ES-I3 (cell line): ENCODE measurements around the gene TMEM81.

ENCODE experiments used
- H3K36me3 ChIP-seq: 2 replicates; pipeline ENCODE4 v1.6.1; 2013; ENCODE audit warnings: mild to moderate bottlenecking, low read length, control low read depth, moderate library complexity; ENCODE audit not compliant: insufficient read depth
- H3K4me1 ChIP-seq: 2 replicates; pipeline ENCODE4 v1.6.1; 2013; ENCODE audit warnings: mild to moderate bottlenecking, control low read depth, low read length; ENCODE audit not compliant: insufficient read depth
- H3K9ac ChIP-seq: 2 replicates; pipeline ENCODE4 v1.6.1; 2013; ENCODE audit warnings: low read depth, mild to moderate bottlenecking, low read length, moderate library complexity
- H3K9me3 ChIP-seq: 2 replicates; pipeline ENCODE4 v1.6.1; 2013; ENCODE audit warnings: mild to moderate bottlenecking, low read length, moderate library complexity; ENCODE audit not compliant: control insufficient read depth, insufficient read depth

The TMEM81 gene

DNA sequence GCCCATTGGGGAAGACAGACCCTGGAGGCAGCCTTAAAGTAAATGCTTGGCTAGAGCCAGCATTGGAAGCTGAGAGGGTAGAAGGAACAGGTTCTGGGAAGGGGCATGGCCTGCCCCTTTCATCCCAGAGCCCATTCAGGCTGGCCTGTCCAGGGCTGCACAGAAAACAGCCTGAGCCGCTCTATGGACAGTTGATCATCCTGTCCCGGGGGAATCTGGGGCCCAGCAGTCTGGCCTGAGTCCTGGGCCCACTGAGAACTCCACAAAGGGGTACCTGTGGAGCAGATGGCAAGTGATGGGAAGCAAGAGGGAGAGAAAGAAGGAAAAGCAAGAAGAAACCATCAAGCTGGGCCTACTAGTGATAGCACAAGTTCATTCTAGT, 13.2 kb downstream of the TMEM81 start:
- Histone ChIP-seq H3K4me1 (no peaks in the 10 kb centered on the region; the same call in 1 of the 2 replicates), H3K9me3 (no peaks in the 10 kb centered on the region), H3K36me3 (no peaks in the 10 kb centered on the region), H3K9ac (no peak overlapping the region)

DNA sequence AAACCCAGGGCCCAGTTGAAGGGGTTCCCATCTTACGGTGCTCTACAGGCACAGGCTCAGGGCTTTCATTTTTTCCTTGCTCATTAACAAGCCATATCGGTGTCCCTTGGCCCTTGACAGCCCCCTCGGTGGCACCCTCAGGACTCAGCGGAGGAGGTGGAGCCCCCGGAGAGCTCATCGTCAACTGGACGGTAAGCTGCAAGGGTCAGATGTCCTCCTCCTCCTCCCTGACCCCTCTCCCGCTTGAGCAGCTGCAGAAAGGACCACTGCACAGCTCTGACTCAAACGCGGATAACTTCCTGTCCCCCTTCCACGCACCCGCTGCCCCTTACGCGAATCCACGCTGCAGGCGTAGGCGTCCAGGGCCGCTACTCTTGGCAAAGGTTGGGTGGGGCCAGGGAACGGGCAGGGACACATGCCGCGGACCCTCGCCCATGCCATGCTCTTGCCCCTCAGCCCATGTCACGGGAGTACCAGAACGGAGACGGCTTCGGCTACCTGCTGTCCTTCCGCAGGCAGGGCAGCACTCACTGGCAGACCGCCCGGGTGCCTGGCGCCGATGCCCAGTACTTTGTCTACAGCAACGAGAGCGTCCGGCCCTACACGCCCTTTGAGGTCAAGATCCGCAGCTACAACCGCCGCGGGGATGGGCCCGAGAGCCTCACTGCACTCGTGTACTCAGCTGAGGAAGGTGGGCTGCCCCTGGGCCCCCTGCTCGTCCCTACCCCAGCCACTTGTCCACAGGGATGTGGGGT, 14.7 kb downstream of the TMEM81 start:
- no peaks in the 10 kb centered on the region for H3K36me3 ChIP-seq
- H3K9ac ChIP-seq, result no peak overlapping the region
- no peaks in the 10 kb centered on the region for H3K9me3 ChIP-seq
- no peaks in the 10 kb centered on the region; the same call in 1 of the 2 replicates for H3K4me1 ChIP-seq

DNA sequence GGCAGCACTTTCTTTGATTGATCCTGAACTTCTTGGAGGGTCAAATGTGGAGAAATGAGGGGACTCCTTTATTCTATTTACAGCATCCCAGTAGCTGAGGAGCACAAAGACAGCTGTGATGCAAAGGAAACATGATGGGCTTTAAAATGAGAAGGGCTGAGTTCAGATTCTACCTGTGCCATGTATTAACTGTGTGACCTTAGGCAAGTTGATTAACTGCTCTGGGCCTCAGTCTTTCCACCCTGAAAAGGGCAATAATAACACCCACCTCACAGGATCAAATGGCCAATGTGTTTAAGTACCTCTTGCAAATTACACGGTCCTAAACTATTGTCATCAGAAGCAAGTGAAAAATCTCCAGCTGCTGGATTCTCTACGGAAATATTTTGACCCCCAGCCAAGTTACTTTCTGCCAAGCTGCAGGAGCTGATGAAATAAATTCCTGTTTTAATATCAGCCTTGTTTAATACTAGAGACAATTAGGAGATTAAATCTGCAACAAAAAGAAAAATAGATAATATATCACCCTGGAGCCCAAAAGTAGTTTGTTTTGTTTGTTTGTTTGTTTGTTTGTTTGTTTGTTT, 15.7 kb downstream of the TMEM81 start:
- Histone ChIP-seq H3K36me3 (no peaks in the 10 kb centered on the region), H3K9me3 (no peaks in the 10 kb centered on the region)

DNA sequence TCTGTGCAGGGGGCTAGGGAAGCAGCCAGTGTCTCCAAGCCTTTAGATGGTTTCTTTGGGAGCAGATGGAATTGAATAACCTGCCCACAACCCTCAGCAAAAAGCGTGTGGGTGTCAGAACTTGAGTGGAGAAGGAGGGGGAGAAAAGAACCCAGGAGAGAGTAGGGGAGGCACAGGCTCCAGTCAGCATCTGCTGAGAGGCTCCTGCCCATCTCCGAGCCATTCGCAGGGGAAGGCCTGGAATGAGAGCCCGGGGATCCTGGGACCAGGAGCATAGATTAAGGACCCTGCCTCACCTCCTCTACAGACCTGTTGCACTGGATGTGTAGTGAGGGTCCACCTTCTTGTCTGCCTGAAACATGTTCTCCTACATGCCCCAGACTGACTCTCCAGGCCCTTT, 16.3 kb downstream of the TMEM81 start:
- H3K36me3 ChIP-seq, result no peaks in the 10 kb centered on the region
- H3K9me3 ChIP-seq, result no peaks in the 10 kb centered on the region
- H3K4me1 ChIP-seq, result no peaks in the 10 kb centered on the region; the same call in 1 of the 2 replicates
- H3K9ac ChIP-seq, result no peak overlapping the region

More for the DNA sequence above, 15.7 kb downstream of the TMEM81 start:
- Histone ChIP-seq H3K4me1 (no peaks in the 10 kb centered on the region; the same call in 1 of the 2 replicates), H3K9ac (no peak overlapping the region)

GRCh38 chr1:205067031-205067430, 17.2 kb downstream of the TMEM81 start:
- Histone ChIP-seq H3K36me3 (no peaks in the 10 kb centered on the region), H3K9me3 (no peaks in the 10 kb centered on the region), H3K4me1 (no peaks in the 10 kb centered on the region; the same call in 1 of the 2 replicates), H3K9ac (no peak overlapping the region)

DNA sequence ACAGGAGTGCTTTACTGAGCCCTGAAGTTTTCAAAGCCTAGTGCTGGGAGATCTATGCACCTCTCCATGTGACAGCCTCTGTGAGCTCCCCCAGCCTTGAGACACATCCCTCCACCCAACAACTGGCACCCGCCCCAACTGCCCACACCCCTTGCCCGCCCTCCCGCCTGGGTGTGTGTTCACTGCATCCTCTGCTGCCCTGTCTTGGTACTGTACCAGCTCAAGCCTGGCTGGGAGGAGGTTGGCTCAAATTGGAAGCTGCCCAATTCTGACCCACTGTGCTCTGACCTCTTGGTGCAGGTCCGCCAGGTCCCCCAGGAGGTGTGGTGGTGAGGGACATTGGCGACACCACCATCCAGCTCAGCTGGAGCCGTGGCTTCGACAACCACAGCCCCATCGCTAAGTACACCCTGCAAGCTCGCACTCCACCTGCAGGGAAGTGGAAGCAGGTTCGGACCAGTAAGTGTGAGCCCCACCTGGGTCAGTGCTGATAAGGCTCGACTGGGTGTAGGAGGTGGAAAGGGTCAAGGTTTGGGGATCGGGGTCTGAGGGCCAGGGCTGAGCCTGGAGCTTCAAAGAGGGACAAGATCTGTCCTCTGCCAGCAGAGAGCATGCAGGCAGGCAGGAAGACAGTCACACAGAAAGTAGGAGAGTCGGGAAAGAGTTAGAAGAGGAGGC, 18.0 kb downstream of the TMEM81 start:
- peaks cover 2% of the 10 kb centered on the region; the same call in 1 of the 2 replicates for H3K4me1 ChIP-seq
- no peaks in the 10 kb centered on the region for H3K36me3 ChIP-seq
- H3K9ac ChIP-seq, result no peak overlapping the region
- no peaks in the 10 kb centered on the region for H3K9me3 ChIP-seq

- Histone ChIP-seq H3K9ac (no peak overlapping the region), H3K4me1 (peaks cover 3% of the 10 kb centered on the region; the same call in 1 of the 2 replicates), H3K36me3 (no peaks in the 10 kb centered on the region), H3K9me3 (no peaks in the 10 kb centered on the region)
These were observed 18.6 kb downstream of the TMEM81 start for GRCh38 chr1:205065666-205066065.

- H3K9ac ChIP-seq, result no peak overlapping the region
- no peaks in the 10 kb centered on the region for H3K9me3 ChIP-seq
- H3K4me1 ChIP-seq, result peaks cover 3% of the 10 kb centered on the region; the same call in 1 of the 2 replicates
- no peaks in the 10 kb centered on the region for H3K36me3 ChIP-seq
These were observed 19.4 kb downstream of the TMEM81 start for GRCh38 chr1:205064741-205065316.

GRCh38 chr1:205064301-205064700, 20.0 kb downstream of the TMEM81 start:
- Histone ChIP-seq H3K9me3 (no peaks in the 10 kb centered on the region), H3K36me3 (no peaks in the 10 kb centered on the region), H3K4me1 (peaks cover 3% of the 10 kb centered on the region; the same call in 1 of the 2 replicates), H3K9ac (no peak overlapping the region)

DNA sequence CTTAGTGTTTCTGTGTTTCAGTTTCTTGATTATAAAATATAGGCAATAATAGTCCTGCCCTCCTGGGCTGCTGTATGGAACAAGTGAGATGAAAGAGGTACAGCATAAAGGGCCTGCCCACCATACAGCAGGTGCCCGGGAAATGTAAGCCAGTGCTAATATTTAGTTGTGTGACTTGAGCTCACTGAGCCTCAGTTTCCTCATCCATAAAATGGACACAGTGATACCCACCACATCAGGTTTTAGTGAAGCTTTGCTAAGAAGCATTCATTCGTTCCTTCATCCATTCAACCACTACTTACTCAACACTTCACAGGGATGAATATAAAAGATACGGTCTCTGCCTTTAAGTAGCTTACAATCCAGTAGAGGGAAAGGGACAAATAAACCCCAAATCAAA, 21.4 kb downstream of the TMEM81 start:
- Histone ChIP-seq H3K9me3 (no peaks in the 10 kb centered on the region), H3K4me1 (peaks cover 3% of the 10 kb centered on the region; the same call in 1 of the 2 replicates), H3K36me3 (no peaks in the 10 kb centered on the region), H3K9ac (no peak overlapping the region)

GRCh38 chr1:205062319-205062718, 21.9 kb downstream of the TMEM81 start:
- no peak overlapping the region for H3K9ac ChIP-seq
- peaks cover 3% of the 10 kb centered on the region; the same call in 1 of the 2 replicates for H3K4me1 ChIP-seq
- H3K9me3 ChIP-seq, result no peaks in the 10 kb centered on the region
- no peaks in the 10 kb centered on the region for H3K36me3 ChIP-seq

GRCh38 chr1:205061665-205062069, 22.6 kb downstream of the TMEM81 start:
- peaks cover 3% of the 10 kb centered on the region; the same call in 1 of the 2 replicates for H3K4me1 ChIP-seq
- no peaks in the 10 kb centered on the region; the same call in 1 of the 2 replicates for H3K36me3 ChIP-seq
- no peaks in the 10 kb centered on the region for H3K9me3 ChIP-seq
- no peak overlapping the region for H3K9ac ChIP-seq

DNA sequence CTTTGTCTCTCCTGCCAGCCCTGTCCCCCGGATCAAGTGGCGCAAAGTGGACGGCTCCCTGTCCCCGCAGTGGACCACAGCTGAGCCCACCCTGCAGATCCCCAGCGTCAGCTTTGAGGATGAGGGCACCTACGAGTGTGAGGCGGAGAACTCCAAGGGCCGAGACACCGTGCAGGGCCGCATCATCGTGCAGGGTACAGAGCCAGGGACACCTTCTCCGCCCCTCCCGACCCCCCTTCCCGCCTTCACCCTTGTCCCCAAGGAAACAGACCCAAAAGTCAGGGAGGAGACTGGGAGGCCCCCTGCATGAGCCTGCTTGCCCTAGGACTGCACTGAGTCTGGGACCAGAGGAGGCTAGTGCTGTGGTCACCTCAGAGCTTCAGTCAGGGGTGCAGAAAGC, 23.0 kb downstream of the TMEM81 start:
- Histone ChIP-seq H3K4me1 (peaks cover 3% of the 10 kb centered on the region; the same call in 1 of the 2 replicates), H3K36me3 (no peaks in the 10 kb centered on the region; the same call in 1 of the 2 replicates), H3K9ac (no peak overlapping the region), H3K9me3 (no peaks in the 10 kb centered on the region)

GRCh38 chr1:205060746-205061145, 23.5 kb downstream of the TMEM81 start:
- H3K9me3 ChIP-seq, result no peaks in the 10 kb centered on the region
- no peaks in the 10 kb centered on the region; the same call in 1 of the 2 replicates for H3K36me3 ChIP-seq
- H3K4me1 ChIP-seq, result peaks cover 3% of the 10 kb centered on the region; the same call in 1 of the 2 replicates
- H3K9ac ChIP-seq, result no peak overlapping the region
